ENCODE measurements around the gene COX7B2.

Gene COX7B2

GRCh38 chr4:46698891-46699290 lies 210.2 kb downstream of the COX7B2 start:
- no peak for TF ChIP-seq CTCF (IDR thresholded peaks at IDR 0.05; ENCODE audit: low read depth, low read length)
- no peak for TF ChIP-seq MYC (IDR thresholded peaks at IDR 0.05; ENCODE audit: low read depth, low read length)
- no peak for TF ChIP-seq MAX (IDR thresholded peaks at IDR 0.05; ENCODE audit: low read depth, low read length)
- no peak for TF ChIP-seq POLR2A (IDR thresholded peaks at IDR 0.05; ENCODE audit: extremely low read depth, insufficient read length)
- no peak overlapping the region for H3K4me3 ChIP-seq (ENCODE audit: low read depth, low read length)
- no peak for DNase-seq (ENCODE audit: low read depth)
